PFSK-1 (cell line): Measurements from ENCODE around the gene RBM20.

Source experiments
- POLR2AphosphoS5 ChIP-seq: IDR thresholded peaks from 2 replicates; pipeline ENCODE4 v1.6.1; 2012; ENCODE audit warnings: low read depth, mild to moderate bottlenecking, control low read depth, low read length, moderate library complexity
- SIN3A ChIP-seq: IDR thresholded peaks from 2 replicates; pipeline ENCODE4 v1.6.1; 2012; ENCODE audit warnings: mild to moderate bottlenecking, low read length, moderate library complexity, borderline replicate concordance; ENCODE audit not compliant: insufficient read depth
- TF ChIP-seq, protein P1 (sequence below), 2 experiments: IDR thresholded peaks; 2 replicates each; pipeline versions ENCODE4 v1.6.1 to v1.8.0; 2011 to 2012; ENCODE audit warnings: low read depth in 2 of 2, low read length in 2 of 2, control low read depth in 1 of 2, inconsistent platforms in 1 of 2, mild to moderate bottlenecking in 1 of 2, moderate library complexity in 1 of 2; ENCODE audit not compliant: insufficient read depth in 1 of 2

DNA sequence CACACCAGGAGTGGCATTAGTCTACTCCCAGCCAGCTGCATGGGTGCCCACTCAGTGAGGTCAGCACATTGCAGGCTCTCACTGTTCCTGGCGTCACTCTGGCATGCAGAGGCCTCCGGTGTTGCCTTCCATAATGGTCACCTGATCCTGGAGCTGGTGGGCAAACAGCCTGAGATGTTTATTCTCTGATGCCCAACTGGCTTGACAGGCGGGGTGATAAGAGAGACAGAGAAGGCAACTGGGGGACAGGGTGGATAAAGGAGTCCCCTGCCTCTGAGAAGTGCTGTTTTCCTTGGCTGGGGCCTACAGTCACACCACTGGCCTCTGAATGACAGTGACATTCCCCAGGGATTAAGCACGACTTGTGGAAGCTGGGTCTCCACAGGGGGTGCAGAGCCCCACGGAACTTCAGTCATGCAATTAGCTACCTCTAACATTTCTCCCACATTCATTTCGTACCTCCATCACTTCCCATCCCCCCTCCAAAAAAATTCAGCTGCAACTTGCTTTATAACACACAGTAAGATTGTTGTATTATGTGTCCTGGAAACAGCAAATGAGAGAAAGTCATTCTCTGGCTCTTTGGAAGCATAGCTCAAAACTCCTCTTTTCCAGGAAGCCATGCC, 7.1 kb upstream of the RBM20 start:
- TF ChIP-seq, protein P1, sequence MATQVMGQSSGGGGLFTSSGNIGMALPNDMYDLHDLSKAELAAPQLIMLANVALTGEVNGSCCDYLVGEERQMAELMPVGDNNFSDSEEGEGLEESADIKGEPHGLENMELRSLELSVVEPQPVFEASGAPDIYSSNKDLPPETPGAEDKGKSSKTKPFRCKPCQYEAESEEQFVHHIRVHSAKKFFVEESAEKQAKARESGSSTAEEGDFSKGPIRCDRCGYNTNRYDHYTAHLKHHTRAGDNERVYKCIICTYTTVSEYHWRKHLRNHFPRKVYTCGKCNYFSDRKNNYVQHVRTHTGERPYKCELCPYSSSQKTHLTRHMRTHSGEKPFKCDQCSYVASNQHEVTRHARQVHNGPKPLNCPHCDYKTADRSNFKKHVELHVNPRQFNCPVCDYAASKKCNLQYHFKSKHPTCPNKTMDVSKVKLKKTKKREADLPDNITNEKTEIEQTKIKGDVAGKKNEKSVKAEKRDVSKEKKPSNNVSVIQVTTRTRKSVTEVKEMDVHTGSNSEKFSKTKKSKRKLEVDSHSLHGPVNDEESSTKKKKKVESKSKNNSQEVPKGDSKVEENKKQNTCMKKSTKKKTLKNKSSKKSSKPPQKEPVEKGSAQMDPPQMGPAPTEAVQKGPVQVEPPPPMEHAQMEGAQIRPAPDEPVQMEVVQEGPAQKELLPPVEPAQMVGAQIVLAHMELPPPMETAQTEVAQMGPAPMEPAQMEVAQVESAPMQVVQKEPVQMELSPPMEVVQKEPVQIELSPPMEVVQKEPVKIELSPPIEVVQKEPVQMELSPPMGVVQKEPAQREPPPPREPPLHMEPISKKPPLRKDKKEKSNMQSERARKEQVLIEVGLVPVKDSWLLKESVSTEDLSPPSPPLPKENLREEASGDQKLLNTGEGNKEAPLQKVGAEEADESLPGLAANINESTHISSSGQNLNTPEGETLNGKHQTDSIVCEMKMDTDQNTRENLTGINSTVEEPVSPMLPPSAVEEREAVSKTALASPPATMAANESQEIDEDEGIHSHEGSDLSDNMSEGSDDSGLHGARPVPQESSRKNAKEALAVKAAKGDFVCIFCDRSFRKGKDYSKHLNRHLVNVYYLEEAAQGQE (IDR thresholded peaks at IDR 0.05; ENCODE audit: insufficient read depth in 1 of 2, low read depth in 2 of 2, low read length in 2 of 2): no peak
- no peak for TF ChIP-seq SIN3A
- TF ChIP-seq POLR2AphosphoS5: no peak
